Stimulated activated CD8-positive, alpha-beta memory T cell treated with anti-CD3 and anti-CD28 coated beads, Interleukin-12 subunit alpha, Interleukin-12 subunit beta, amount 100 ng/mL, for 4 hours (primary cell): ENCODE measurements around the gene ETS2.
"Not testable (repeated sequence)": the region's sequence is repeated elsewhere in the genome, so short reads cannot be mapped to it uniquely, and the experiment has no call there.

Experiments used
- DNase-seq: peaks from one replicate; pipeline ENCODE4 v3.0.0-alpha.2; 2020; ENCODE audit warnings: low read depth

Gene ETS2

DNA sequence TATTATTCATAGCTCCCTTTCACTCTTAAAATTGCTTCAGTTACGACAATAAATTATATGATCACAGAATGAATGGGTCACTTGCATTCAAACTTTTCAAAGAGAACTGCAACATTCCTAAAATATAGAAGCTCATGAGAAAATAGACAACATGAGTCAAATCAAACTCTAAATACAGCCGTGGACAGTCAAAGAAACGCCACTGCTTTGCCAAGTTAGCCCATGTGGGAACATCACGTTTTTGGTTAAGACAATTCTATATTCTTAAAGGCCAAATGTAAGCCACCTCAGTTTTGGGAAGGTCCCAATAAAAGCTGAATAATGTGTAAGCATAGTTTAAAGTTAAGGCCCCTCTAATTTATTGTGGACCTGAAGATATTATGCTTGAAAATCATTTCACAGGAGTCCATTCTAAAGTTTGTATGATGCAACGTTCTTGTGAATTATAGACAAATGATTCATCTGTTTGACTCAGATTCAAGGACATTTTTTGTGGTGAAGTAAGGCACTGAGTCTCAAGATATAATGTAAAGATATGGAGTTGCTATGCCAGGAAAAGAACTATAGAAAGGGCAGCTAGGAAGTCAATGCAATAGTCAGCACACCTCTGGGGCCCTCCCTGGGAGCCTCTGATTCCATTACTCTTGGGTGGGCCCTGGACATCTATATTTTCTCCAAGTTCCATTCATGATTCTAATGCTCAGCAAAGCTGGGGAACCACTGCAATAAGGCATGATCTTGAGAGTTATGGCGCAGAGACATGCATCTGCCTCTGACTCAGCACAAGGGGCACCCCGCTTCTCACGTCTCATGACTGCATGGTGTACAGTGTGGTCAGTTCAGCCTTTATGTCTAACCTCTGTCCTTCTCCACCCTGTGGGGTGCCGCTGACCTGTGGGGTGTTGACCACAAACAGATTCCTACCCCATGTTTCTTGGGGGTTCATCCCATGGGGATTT lies 33.9 kb downstream of the ETS2 start:
- no peak for DNase-seq

DNA sequence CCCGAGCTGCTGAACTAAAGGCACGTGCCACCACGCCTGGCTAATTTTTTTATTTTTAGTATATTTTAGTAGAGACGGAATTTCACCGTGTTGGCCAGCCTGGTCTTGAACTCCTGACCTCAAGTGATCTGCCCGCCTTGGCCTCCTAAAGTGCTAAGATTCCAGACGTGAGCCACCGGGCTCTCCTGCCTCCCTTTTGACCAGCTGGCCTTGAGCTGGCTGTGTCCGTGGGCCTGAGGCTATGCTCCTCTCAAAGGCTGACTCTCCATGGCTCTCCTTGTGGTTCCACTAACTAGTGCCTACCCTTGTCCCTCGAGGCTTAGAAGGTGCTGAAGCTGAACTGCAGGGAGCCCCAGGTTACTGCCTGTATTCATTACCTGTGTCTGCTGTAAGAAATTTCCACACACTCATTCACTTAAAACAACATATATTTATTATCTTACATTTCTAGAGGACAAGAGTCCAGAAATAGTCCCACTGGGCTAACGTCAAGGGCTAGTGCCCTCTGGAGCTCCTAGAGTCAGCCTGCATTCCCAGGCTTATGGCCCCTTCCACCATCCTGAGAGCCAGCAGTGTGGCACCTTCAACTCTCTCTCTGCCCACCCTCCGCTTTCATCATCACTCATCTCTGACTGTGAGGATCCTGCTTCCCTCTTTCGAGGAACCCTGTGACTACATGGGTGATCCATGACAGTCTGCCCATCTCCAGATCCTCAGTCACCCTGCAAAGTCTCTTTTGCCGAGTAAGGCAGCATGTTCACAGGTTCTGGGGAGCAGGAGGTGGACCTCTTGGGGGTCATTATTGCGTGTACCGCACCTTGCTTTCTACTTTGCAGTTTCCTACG lies 34.9 kb downstream of the ETS2 start:
- no peak for DNase-seq

DNA sequence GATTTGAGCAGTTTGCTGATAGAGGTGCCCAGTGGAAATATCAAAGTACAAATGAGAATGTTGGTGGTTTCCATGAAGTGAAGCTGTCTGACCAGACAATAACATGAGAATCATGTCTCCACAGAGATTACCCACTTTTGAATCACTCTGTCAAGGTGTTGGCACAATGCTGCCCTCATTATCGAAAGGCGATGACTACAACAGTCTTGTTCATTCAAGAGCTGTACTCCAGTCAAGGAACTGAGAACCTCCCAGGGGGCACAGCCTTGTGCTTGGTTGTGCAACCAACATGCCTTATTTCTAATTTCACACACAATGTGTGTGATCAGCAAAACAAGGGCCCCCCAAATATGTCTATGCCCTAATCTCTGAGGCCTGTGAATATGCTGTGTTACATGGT lies 35.7 kb downstream of the ETS2 start:
- no peak for DNase-seq

DNA sequence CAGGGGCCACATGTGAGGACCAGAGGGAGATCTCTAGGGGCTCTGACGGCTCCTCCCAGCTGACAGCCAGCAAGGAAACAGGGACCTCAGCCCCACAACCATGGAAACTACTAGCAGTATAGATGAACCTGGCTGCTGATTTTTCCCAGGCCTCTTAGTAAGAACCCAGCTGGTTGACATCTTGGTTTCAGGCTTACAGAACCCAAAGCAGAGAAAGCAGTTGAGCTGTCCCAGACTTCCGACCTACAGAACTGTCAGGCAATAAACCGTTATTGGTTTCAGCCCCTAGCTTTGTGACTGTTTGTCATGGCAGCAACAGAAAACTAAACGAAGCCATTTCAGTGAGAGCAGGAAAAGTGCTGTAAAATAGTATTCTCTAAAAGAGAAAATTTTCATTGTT lies 36.4 kb downstream of the ETS2 start:
- no peak for DNase-seq

DNA sequence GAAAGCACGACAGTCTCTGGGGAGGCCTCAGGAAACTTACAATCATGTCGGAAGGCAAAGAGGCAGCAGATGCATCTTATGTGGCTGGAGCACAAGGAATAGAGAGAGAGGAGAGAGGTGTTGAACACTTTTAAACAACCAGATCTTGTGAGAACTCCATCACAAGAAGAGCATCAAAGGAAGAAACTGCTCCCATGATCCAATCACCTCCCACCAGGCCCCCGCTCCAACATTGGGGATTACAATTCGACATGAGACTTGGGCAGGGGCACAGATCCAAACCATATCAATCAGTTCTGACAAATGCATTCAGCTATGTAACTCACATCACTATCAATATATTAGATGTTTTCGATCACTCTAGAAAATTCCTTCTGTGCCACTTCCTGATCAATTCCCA lies 37.6 kb downstream of the ETS2 start:
- no peak for DNase-seq

DNA sequence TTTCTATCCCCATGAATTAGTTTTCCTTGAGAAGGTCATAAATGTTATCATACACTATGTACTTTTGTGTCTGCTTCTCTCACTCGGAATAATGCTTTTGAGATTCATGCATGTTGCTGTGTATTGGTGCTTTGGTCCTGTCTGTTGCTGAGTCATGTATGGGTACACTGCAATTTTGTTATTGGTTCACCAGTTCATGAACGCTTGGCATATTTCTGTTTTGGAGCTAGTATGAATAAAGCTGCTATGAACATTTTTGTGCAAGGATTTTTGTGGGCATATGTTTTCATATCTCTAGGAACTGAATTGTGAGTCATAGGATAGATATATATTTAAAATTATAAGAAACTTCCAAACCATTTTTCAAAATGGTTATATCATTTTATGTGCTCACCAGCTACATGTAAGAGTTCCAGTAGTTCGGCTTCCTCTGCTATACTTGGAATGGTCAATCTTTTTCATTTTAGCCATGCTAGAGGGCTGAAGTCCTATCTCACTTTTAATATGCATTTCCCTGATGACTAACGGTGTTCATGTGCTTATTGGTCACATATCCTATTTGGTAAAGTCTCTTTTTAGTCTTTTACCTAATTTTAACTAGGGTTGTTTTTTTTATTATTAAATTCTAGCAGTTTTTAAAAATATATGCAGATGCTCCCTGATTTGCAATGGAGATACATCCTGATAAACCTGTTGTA lies 38.2 kb downstream of the ETS2 start:
- no peak for DNase-seq

DNA sequence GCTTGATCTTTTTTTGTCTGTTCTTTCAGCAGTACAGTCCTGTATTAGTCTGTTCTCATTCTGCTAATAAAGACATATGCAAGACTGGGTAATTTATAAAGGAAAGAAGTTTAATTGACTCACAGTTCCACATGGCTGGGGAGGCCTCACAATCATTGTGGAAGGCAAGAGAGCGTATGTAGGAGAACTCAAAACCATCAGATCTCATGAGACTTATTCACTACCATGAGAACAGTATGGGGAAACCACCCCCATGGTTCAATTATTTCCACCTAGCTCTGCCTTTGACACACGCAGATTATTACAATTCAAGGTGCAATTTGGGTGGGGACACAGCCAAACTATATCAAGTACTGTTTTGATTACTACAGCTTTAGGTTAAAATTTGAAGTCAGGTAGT lies 39.6 kb downstream of the ETS2 start:
- not testable (repeated sequence) for DNase-seq

DNA sequence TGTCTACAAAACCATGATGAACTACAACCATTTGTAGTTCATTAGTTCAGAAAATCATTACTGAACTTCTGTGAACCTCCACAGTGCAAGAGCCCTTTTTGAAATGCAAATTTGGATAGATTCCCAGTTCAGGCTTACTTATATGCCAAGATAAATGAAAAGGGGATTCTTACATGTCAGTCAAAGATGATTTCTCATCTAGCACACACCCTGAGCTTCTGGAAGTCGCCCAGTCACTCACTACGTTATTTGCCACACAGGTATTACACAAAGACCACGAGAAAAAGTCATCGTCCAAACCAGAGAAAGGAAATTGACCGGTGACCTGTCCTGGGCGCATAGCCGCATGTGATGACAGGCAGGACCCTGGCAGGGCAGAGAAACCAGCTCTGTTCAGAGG lies 41.8 kb downstream of the ETS2 start:
- DNase-seq: no peak

DNA sequence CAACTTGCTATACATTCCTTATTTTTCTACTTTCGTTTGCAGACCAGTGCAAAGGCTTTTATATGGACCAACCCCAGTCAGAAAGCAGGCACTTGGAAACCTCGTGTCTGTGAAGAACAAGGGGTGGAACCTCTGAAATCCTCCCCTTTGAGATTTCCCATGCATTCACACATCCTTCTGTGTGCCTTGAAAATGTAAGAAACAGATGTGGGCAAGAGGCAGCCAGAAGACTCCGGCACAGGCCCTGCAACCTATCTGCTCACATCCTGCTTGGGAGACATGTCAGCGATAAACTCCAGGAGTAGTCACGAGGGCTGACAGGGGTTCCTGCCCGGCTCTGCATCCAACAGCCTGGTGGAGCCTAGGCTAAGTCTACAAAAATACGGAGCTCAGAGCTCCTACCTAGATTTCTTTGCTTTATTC lies 42.5 kb downstream of the ETS2 start:
- no peak for DNase-seq

DNA sequence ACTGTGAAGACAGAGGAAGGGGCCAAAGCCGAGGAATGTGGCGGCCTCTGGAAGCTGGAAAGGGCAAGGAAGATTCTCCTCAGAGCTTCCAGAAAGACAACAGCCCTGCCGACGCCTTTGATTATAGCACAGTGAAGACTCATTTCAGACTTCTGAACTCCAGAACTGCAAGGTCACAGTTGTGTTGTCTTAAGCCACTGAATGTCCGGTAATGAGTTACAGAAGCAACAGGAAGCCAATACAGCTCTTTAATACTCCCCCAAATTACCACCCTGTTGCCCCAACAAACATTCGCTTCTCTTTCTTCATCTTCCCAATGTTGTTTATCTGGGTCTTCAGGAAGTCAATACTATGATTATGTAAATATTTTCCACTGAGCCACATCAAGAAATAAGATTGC lies 44.0 kb downstream of the ETS2 start:
- no peak for DNase-seq

DNA sequence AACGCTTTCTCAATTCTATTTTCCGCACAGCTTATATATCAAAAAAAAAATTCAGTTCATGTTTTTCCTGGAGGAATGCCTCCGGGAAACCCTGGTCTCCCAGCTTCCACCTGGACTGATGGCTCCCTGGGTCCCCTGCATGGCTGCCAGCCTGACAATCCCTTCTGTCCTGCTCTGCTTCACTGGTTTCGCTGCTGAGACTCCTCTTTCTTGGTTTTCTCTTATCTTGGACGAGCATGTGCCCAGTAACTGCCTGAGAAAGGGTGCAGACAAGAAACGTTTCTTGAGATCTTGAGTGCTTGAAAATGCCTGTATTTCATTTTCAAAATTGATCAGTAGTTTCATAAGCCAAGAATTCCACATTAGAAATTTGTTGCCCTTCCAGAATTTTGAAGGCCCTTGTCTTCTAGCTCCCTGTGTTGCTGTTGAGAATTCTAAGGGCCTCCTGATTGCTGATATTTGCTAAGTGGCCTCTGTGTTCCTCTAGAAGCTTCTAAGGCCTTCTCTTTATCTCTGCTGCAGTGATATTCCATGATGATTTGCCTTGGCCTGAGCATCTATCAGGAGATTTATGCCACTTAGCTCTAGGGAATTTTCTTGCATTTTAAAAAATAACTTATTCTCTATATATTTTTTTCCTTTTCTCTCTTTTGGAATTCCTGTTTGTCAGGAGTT lies 44.7 kb downstream of the ETS2 start:
- DNase-seq: no peak

DNA sequence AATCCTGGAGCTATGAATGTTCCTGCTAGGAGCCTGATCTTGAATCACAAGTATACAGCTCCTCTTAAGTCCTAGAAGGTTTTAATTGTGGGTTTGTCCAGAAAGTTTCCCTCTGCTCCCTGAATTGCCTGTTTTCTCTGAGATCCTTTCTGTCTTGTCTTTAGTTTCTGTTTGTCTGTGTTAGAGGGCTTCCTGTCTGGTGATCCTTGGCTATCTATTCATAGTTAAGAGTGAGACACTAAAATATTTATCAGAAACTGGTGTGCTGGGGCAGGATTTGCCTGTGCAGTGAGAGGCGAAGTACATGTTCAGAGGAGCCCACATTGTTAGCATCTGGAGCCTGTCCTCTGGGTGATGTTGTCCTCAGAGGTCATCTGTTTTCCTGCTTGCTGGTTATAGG lies 45.4 kb downstream of the ETS2 start:
- DNase-seq: no peak

DNA sequence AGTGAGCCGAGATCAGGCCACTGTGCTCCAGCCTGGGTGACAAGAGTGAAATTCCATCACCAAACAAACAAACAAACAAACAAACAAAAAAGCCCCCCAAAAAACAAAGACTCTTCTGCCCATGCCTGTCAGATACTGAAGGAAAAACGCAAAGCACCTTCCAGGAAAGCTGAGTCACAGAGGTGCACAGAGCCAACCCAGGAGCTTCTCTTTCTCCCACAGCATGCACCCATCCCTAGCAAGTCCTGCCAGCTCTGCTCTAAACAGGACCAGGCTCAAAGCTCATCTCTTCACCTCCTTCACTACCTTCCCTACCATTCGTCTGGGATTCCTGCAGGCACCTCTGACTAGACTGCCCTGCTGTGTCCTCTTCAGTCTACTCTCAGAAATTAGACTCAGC lies 46.5 kb downstream of the ETS2 start:
- DNase-seq: no peak

DNA sequence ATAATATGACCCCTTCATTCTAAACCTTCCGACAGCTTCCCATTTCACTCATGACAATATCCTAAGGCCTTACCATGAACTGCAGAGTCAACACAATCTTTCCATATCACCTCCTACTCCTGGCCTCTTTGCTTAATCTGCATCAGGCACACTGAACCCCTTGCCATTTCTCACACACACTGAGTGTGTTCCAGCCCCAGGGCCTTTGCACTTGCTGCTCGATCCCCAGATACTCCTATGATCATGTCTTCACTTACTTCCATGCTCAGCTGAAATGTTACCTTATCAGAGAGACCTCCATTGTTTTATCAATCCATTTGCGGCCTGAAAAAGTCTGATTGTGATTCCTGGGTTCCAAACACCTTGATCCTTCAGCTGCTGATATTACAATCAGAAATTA lies 47.0 kb downstream of the ETS2 start:
- no peak for DNase-seq

DNA sequence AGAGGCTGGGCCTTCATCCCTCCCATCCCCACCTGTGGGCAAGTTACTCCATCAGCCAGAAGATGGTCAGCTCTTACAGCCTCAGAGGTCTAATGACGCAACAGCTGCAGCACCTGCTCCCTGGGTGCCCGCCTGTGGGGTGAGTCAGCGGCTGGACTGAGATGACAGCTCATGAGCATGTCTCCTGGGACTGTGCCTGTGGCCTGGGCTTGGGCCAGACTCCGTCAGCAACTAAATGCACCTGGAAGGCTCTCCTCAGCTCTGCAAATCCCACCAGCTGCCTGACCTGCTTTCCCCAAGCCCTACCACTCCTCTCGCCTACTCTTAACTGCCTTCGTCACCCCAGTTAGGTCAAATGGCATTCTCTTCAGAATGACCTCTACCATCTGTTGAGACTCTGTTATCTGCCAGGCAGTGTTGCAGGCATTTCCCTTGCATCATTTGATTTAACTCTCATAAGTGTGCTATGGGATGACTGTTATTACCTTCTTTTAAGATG lies 47.7 kb downstream of the ETS2 start:
- DNase-seq: no peak

DNA sequence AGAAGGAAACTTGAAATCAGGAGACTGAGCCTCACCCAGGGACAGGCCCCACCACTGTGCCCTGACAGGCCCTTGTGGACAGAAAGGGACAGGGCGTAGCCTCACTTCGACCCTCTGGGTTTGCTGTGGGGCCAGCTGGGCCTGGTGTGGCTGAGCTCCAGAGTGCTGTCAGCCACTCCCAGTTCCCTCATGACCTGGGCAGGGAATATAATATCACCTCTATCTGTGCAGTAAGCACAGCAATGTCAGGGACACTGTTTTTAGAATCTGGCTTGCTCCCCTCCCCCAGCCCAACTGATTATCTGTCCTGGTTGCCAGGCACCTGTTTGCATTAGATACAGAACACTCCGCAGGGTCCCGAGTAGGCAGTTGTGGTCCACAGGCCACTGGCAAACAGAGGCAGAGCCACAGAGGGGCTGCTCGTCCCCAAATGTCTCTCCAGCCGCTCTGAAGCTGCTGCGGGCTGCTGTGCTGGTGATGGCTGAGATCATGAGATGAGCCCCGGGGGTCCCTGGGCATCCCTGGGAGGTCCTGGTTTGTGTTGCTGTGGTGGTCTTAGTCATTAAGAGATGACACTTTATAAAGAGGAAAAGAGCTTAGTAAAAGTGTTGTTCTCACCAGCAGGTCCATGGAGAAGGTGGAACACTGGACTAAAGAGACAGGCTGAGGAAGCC lies 51.6 kb downstream of the ETS2 start:
- DNase-seq: no peak

DNA sequence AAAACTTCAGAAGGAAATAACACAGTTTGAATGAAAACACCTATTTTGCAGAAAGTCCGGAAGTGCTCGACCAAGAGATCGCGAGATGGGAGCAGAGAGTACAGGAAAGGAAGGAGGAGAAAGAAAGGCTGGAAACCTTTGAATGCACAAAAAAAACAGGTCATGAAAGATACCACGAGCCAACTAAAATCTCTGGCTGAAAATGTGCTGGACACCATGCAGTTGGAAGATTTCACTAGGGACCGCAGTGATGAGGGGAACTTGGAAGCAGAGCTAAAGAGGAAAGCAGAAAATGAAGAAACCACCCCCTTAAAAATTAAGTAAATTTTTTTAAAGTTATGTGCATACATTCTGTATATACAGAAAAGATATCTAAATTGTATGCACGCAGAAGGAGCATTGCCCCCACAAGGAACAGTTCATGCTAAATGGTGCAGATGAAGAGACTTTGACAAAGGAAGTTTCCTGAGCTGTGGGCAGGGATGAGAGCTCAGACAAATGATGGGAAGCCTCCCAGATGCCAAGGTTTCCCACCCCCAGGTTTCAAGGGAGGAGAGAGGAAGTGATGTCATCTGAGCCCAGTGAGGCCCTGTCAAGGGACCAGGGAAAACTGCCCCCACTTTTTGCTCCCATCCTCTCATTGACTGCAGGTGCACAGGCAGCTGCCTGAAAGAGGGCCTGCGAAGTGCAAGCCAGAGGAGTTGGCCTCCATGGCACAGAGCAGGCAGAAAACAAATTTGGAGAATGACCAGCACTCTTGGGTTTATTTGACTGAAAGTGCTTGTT lies 52.5 kb downstream of the ETS2 start:
- no peak for DNase-seq

DNA sequence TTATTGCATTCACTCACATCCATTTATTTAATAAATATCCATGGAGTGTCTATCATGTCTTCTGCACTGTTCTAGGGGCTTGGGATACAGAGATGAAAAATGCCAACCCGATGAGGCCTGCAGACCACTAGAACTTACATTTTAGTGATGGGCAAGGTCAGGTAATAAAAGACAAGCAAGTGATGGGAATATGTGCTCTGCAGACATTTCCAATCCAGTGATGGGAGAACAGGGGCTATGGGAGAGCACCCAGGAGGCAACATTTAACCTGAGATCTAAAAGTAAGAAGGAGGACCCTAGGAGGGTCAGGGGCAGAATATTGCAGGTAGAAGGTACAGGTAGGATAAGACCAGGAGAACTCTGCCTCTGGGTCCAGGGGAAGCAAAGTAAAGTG lies 53.1 kb downstream of the ETS2 start:
- no peak for DNase-seq

DNA sequence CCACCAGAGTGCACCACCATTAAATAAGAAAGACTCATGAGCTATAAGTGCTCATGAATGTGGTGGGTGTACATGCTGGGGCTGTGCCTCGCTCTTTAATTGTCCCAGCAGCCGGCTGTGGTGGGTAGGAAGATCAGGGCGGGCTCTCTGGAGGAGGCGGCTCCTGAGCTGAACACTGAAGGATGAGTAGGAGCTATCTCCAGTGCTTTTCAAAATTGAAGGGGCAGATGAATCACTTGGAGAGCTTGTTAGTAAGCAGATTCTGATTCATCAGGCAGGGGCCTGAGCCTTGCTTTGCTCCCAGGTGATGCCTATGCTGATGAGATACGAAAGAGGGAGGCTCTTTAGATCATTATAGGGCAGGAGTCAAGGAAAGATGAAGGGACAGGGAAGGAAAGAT lies 54.1 kb downstream of the ETS2 start:
- DNase-seq: no peak

DNA sequence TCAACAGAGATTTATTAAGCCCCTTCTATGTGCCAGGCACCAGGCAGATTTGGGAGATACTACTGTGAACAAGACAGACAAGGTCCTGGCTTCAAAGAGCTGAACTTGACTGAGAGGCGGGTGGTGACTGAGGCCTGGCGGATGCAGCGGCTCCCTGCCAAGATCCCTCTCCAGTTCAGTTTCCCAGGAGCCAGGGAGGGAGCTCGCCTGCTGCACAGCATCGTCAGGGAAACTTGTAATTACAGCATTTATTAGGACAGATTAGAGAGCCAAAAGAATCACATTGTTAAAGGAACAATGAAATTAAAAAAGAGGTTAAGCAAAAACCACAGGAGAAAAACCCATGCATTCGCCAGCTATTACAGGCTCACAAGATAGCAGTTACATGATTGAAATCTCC lies 55.3 kb downstream of the ETS2 start:
- no peak for DNase-seq
